A172 (cell line): ENCODE results near the gene ADRB1. TPM values are rescaled to one million over a fixed set of nuclear protein-coding genes. Genes with fewer than 3 reads are reported as not detected.

ENCODE experiments used
- DNase-seq: peaks from one replicate; pipeline ENCODE4 v3.0.0-alpha.2; 2015; ENCODE audit warnings: low spot score
- total RNA-seq: library from RNA; depleted of rRNA; stranded (reverse); fragments of >200 nt; shearing (Covaris generic); gene quantifications from 2 replicates; pipeline ENCODE4 v1.2.3, GENCODE V29; 2014

Gene ADRB1
- total RNA-seq, 1 experiment from 2014 or later: 1.5 TPM

DNA sequence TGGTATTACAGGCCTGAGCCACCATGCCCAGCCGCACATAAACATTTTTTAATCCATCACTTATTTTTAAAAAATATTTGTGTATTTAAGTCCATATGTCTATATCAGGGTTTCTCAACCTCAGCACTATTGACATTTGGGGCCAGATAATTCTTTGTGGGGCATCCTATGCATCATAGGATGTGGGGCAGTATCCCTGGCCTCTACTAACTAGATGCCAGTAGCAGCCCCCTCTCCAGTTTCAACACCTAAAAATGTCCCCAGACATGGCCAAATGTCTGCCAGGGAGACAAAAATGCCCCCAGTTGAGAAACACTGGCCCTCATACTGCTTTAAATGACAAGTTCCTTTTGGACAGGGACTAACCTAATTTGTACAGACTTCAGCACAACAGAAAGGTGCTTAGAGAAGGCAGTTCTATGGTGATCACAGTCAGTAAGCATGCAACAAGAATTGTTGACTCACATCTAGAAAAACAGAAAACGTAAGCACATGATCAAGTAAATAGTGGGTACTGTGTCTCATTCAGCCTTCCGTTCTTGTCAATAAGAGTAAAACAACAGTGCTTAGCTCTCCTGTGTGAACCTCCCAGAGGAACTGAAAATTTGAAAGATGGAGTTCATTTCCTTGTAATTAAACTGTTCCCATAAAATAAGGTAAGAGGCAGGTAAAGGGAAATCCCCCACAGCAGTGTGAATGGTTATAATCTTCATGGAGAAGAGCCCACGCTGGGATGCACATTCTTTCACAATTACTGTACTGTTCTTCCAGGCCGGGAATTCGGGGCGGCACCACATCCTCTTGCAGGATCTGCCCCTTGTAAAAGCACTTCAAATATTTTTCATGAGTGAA, 17.3 kb upstream of the ADRB1 start:
- DNase-seq: peak; percentile 95

DNA sequence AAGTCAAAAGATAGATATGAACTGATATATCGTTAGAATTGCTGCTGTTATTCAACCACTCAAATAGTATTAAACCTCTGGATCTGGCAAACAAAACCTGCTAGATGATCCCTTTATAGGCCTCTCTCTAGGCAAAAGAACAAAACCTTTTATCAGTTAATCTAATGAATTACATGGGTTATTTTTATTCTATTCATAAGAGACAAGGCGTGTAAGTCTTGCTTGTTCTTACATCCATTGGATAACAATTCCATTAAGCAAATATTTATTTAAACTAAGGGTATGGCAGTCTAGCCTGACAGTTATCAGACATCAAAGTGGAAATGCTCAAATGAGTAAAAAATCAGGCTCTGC, 16.6 kb upstream of the ADRB1 start:
- no peak for DNase-seq

DNA sequence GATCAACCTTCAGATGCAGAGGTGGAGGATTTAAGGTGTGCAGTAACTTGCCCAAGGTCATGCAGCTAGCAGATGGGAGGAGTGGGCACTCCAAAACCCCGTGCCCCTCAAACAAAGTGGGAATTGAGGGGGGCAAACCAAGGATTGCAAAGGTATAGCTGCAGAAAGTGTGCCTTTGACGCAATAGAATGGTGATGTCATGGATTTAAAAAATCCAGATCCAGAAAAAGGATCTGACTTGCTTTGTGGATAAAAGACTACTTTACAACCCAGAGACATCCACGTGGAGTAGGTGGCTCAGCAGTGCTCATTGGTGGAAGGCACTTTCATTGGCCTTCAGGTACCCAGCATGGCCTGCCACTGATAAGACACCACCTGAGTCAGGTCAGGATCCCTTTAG, 15.7 kb upstream of the ADRB1 start:
- DNase-seq: no peak

DNA sequence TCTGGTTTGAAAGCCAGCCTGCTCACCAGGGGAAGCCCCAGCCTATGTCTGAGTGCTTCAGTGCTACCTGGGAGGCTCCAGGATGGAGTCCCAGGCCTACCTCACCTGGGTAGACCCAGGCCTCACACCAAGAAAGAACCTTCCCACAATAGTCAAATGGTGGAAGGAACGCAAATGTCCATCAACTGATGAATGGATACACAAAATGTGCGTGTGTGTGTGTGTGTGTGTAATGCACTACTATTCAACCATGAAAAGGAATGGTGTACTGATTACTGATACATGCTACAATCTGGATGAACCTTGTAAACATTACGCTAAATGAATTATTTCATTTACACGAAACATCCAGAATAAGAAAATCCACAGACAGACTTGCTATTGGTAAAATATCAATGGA, 15.2 kb upstream of the ADRB1 start:
- DNase-seq: no peak

DNA sequence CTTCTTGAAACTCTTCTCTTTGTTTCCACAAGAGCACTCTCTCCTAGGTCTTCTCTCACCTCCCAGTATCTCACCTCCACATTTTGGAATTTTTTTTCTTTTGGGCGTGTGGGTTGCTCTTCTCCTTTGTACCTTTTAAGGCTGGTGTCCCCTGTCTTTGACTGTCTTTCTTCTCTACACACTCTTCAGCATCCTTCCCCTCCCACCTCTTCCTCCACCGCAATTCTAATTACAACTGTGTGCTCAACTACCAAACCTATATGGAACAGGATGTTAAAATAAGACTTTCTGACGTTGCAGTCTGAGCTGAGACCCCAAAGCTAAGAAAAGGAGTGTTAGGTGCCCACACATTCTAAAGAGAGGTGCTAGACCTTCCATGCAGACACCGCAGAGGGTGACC, 14.0 kb upstream of the ADRB1 start:
- DNase-seq: no peak

DNA sequence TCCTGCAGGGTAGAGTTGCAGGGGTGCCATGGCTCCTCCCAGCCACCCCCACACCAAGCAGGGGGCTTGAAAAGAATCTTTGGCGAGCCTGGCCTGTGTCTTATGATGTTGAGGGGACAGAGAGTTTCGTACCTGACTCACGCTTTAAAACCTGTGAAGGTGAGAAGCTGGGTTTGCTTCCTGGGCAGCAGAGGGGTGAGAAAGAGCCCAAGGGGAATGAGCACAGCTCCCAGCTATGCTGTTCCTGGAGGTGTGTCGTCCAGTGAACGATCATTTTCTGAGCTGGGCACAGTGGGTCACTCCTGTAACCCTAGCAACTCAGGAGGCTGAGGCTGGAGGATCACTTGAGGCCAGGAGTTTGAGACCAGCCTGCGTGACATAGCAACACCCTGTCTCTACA, 13.5 kb upstream of the ADRB1 start:
- no peak for DNase-seq

DNA sequence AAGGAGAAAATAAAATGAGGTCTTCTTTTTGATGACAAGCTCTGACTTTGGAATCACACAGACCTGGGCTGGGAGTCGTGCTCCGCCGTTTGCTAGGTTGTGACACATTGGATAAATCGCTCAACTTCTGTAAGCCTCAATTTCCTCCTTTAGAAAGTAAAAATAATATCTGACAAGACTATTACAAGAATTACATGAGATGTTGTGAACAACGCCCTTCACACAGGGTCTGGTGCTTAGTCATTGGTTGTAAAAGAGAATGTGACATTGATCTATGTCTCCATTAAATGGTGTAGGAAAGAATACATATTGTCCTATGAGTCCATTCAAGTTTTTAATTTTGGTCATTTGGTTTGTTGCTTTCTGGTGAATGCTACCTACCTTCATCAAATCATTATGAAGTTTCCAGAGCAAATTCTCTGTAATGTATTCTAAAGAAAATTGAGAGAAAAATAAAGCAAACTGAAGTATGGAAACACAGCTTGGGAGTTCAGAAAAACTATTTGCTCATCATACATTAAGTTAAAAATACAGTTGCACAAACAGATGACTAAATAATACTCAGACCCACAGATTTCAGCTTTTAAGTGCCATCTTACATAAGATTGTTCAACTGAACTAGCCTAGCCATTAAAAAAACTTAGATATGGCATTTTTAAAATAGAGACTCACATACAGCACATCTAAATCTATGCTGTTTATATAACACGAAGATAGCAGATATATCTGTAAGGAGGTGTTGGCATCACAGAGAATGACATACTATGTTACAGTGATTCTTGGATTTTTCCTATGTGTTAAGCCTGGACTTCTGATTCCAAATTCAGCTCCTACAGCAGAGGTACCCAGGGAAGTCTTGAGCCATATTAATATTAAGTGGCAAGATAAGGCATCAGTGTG, 12.3 kb upstream of the ADRB1 start:
- DNase-seq: peak; percentile 67

DNA sequence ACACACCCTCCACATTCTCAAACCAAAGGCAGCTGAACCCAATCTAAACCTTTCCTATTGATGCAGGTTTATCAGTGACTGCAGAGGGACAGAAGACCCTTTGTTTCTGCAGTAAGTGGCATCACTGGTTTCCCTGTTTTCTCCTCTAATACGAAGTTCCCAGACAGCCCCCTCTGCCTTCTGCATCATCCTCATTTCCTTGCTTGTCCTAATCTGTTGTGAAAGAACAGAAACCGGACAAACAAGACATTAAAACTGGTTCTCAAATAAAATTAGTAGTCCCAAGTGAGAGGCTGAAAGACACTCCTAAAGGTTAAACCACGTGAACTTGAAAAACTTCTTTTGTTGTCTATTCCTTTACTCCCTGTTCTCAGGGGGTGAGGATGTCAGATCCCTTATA, 10.1 kb upstream of the ADRB1 start:
- DNase-seq: no peak

DNA sequence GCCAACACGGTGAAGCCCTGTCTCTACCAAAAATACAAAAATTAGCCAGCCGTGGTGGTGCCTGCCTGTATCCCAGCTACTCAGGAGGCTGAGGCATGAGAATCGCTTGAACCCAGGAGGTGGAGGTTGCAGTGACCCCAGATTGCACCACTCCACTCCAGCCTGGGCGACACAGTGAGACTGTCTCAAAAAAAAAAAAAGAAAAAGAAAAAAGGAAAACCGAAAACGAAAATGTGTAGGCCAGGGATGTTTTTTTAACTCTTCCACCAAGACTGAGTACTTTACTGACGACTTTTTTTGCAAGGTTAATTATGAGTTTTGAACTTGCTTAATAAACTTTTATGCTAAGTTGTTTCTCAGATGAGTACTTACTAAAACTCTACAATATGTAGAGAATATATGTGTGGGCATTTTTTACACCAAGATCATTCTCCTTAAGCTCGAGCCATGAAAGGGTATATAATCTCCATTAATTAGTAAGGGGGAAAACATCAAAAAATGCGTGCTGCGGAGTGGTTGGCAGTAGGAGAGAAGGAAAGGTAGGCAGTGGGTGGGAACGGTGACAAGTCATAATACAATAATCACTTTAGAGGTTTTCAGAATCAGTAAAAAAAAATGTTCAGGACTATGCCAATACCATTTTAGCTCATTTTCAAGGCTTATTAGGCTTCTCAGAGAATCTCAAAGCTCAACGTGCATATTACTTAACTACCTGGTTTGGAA, 8.6 kb upstream of the ADRB1 start:
- DNase-seq: no peak

DNA sequence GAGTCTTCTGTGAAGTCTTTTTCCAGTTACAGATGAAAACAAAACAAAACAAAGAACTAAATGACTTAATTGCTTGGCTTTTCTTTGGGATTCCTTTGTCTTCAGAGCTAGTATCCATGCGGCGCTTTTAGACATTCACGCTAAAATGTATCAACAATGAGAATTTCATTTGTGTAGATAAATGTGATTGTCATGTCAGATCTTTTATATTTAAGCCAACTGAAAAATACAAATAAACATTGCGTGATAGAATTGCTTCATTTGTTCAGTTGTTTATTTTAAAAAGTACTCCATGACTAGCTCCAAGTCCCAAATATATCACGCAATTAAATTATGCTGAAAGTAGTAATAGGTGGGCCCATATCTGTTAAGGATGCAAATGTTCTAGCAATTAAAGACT, 7.9 kb upstream of the ADRB1 start:
- no peak for DNase-seq

DNA sequence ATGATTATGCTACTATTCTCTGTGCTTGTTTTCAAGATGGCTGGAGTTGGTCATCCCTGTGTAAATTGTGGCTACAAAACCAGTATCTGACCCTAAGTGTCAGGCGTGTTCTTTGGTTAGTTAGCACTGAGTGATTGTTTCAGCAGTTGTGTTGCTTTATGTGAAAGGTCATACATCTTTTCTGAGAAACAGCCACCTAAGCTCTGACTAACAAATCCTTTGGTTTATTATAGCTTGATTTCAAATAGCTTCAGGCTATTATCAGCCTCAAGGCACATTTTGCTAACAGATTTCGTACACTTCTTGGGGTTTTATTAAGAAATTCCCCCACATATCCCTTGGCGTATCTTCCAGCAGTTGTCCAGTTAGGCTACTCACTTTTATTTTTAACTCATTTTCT, 4.8 kb upstream of the ADRB1 start:
- DNase-seq: peak; percentile 70

DNA sequence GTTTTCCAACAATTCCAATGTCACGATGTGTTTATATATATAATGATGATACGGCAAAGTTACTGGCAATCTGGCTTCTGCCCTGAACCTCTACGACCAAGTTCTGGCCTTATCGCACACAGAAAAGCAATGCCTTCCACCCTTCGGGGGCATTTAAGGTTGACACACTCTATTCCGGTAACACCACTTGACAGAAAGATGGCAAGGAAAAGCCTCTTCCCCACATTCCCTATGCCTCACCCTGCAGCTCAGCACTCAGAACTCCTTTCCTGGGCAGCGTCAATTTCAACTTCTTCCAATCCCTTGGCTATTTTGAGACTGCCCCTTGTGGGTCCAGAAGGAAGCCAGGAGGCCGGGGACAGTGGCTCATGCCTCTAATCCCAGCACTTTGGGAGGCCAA, 2.5 kb upstream of the ADRB1 start:
- DNase-seq: no peak

DNA sequence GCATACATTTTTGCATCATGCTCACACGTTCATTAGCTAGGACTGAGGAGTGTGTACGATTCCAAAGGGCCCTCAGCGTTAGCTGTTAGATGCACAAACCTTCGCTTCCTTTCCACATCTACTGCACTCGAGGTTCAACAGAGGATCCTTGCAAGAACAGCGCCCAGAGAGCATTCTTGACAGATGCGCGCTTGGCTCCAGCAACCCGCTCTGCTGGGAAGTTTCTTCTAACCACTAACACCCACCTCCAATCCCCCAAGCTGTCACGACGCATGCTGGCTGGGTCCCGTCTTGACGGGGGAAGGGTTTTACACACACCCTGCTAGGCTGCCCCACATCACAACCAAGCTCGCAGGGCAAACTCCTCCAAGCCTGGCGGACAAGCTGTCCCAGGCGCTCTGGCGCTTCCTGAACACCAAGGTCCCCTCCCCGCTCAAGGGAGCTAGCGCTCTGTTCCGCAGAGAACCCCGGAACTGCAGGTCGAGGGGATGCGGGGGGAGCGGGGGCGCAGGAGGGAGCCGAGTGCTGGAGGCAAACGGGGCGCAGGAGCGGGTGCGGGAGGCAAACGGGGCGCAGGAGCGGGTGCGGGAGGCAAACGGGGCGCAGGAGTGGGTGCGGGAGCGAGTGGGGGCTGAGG, 653 bp upstream of the ADRB1 start:
- DNase-seq: peak; percentile 32

DNA sequence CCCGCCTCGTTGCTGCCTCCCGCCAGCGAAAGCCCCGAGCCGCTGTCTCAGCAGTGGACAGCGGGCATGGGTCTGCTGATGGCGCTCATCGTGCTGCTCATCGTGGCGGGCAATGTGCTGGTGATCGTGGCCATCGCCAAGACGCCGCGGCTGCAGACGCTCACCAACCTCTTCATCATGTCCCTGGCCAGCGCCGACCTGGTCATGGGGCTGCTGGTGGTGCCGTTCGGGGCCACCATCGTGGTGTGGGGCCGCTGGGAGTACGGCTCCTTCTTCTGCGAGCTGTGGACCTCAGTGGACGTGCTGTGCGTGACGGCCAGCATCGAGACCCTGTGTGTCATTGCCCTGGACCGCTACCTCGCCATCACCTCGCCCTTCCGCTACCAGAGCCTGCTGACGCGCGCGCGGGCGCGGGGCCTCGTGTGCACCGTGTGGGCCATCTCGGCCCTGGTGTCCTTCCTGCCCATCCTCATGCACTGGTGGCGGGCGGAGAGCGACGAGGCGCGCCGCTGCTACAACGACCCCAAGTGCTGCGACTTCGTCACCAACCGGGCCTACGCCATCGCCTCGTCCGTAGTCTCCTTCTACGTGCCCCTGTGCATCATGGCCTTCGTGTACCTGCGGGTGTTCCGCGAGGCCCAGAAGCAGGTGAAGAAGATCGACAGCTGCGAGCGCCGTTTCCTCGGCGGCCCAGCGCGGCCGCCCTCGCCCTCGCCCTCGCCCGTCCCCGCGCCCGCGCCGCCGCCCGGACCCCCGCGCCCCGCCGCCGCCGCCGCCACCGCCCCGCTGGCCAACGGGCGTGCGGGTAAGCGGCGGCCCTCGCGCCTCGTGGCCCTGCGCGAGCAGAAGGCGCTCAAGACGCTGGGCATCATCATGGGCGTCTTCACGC, 825 bp downstream of the ADRB1 start:
- DNase-seq: no peak

DNA sequence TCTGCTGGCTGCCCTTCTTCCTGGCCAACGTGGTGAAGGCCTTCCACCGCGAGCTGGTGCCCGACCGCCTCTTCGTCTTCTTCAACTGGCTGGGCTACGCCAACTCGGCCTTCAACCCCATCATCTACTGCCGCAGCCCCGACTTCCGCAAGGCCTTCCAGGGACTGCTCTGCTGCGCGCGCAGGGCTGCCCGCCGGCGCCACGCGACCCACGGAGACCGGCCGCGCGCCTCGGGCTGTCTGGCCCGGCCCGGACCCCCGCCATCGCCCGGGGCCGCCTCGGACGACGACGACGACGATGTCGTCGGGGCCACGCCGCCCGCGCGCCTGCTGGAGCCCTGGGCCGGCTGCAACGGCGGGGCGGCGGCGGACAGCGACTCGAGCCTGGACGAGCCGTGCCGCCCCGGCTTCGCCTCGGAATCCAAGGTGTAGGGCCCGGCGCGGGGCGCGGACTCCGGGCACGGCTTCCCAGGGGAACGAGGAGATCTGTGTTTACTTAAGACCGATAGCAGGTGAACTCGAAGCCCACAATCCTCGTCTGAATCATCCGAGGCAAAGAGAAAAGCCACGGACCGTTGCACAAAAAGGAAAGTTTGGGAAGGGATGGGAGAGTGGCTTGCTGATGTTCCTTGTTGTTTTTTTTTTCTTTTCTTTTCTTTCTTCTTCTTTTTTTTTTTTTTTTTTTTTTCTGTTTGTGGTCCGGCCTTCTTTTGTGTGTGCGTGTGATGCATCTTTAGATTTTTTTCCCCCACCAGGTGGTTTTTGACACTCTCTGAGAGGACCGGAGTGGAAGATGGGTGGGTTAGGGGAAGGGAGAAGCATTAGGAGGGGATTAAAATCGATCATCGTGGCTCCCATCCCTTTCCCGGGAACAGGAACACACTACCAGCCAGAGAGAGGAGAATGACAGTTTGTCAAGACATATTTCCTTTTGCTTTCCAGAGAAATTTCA, 1.7 kb downstream of the ADRB1 start:
- no peak for DNase-seq

DNA sequence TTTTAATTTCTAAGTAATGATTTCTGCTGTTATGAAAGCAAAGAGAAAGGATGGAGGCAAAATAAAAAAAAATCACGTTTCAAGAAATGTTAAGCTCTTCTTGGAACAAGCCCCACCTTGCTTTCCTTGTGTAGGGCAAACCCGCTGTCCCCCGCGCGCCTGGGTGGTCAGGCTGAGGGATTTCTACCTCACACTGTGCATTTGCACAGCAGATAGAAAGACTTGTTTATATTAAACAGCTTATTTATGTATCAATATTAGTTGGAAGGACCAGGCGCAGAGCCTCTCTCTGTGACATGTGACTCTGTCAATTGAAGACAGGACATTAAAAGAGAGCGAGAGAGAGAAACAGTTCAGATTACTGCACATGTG, 2.4 kb downstream of the ADRB1 start:
- no peak for DNase-seq

DNA sequence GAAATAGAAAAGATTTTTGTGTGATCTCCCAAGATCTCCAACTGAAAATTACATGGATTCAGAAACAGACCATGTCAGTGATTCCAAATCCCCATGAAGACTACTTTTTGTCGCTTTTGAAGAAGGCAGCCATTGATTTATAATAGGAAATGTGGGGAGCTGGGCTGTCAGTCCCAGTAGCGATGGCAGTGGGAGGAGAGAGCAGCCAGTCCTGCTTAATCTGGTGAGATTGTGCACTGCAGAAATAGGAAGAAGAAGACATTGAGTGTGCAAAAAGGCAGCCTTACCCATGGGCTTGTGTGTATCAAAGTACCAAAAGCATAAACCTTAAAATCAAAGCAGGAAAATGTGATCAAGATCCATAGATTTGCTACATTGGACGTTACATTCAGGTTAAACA, 4.8 kb downstream of the ADRB1 start:
- DNase-seq: no peak

DNA sequence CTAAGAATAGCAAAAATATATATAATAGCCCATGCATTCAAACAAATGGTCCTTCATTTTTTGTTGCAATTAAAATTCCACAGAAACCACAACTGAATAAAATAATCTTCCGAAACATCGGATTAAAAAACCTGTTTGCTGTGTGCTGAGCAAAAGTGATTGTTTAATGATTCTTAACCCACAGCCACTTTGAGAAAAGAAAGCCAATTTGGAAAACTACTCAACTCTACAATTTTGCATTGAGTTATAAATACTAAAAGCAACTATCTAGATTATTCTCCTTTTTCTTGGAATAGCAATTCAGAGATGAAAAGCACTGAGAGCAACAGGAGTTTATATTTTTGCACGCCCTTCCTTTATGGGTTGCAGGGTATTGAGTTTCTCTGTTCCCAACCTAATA, 8.0 kb downstream of the ADRB1 start:
- DNase-seq: no peak

DNA sequence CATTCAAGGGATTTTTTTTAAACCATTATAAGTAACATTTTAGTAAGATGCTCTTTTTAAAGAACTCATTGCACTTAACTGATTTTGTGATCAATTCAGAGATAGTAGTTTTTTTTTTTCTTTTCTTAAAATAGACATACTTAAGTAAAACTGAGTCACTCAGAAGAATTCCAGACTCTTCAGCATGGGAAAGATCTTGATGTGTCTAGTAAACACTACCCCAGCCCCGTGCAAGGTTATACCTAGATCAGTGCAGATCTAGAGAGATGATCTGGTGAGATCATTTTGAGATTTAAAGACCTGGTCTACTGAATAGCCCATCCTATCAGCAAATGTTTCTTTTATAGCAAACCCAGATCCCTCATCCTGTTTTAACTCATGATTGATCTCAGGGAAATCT, 8.6 kb downstream of the ADRB1 start:
- no peak for DNase-seq

DNA sequence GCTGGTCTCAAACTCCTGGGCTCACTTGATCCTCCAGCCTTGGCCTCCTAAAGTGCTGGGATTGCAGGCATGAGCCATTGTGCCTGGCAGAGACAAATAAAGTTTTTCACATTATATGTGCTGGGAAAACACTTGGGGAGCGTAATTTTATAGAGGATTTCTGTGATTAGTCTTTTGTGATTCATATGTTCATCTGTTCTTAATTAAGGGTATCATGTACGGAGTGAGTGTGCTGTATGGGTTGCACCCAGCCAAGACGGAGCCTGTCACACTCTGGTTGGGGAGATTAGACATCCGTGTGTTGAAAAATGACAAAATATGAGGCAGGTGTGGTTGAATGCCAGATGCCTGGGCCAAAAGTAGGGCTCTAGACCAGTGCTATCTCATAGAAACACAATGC, 10.3 kb downstream of the ADRB1 start:
- no peak for DNase-seq
